ENCODE measurements around the gene FNBP1. TPM values are rescaled to one million over a fixed set of nuclear protein-coding genes. Genes with fewer than 3 reads are reported as not detected.

The FNBP1 gene
- total RNA-seq, 1 experiment from 2014 or later: 36.5 TPM

GRCh38 chr9:129996161-129996830 lies 46.7 kb downstream of the FNBP1 start:
- no peak overlapping the region for H4K5ac ChIP-seq (ENCODE audit: insufficient read length, low read depth, low read length)
- no peak overlapping the region for H3K9ac ChIP-seq (ENCODE audit: extremely low read depth, insufficient read length, low read length)
- H3K14ac ChIP-seq (ENCODE audit: insufficient read depth, low read length): no peak overlapping the region
- H3K27me3 ChIP-seq (ENCODE audit: insufficient read depth, low read length): no peaks in the 10 kb centered on the region
- peaks cover 1 to 5% (median 3%) of the 10 kb centered on the region in 3 experiments; a peak in 3 of 7 replicates for H3K36me3 Mint-ChIP-seq (ENCODE audit: insufficient read depth in 1 of 3, low read depth in 3 of 3)
- no peak overlapping the region for H3K23ac ChIP-seq (ENCODE audit: insufficient read length, low read depth, low read length)
- H3K27ac Mint-ChIP-seq: peak overlapping the region; percentile 2 to 9 (median 3); a peak in 4 of 7 replicates
- no peak overlapping the region for H2BK120ac ChIP-seq (ENCODE audit: low read depth, low read length, poor library complexity, severe bottlenecking)
- no peak overlapping the region for H3K4me3 Mint-ChIP-seq
- no peak overlapping the region for H2BK20ac ChIP-seq (ENCODE audit: low read depth, low read length, poor library complexity, severe bottlenecking)
- H3K79me1 ChIP-seq (ENCODE audit: insufficient read depth, low read depth, low read length, poor library complexity, severe bottlenecking): no peaks in the 10 kb centered on the region
- no peaks in the 10 kb centered on the region for H3K79me2 ChIP-seq (ENCODE audit: insufficient read depth, low read length)
- H3K56ac ChIP-seq (ENCODE audit: insufficient read length, low read depth, low read length): no peak overlapping the region
- H4K91ac ChIP-seq (ENCODE audit: insufficient read length, low read depth, low read length): no peak overlapping the region
- H2BK15ac ChIP-seq (ENCODE audit: low read depth, low read length): no peak overlapping the region
- no peak overlapping the region for H2BK12ac ChIP-seq (ENCODE audit: insufficient read length, low read depth, low read length)
- H3K4ac ChIP-seq (ENCODE audit: low read depth, low read length): no peak overlapping the region
- no peaks in the 10 kb centered on the region for H3K27me3 Mint-ChIP-seq (ENCODE audit: low read depth)
- no peak overlapping the region for H3K18ac ChIP-seq (ENCODE audit: insufficient read length, low read depth, low read length)
- H4K20me1 ChIP-seq (ENCODE audit: control insufficient read depth, insufficient read depth, insufficient read length): no peaks in the 10 kb centered on the region
- no peaks in the 10 kb centered on the region for H3K23me2 ChIP-seq (ENCODE audit: insufficient read length, low read depth, low read length, poor library complexity, severe bottlenecking)
- H3K4me1 Mint-ChIP-seq: peaks cover 11 to 16% of the 10 kb centered on the region in 2 experiments
- no peak overlapping the region for H3T11ph ChIP-seq (ENCODE audit: low read length)
- DNase-seq: no peak
- H4K8ac ChIP-seq (replicated peaks; ENCODE audit: insufficient read length, low read depth, low read length): no peak overlapping the region
- no peak overlapping the region for H2BK5ac ChIP-seq (ENCODE audit: insufficient read length, low read length)
- TF ChIP-seq, protein P1, sequence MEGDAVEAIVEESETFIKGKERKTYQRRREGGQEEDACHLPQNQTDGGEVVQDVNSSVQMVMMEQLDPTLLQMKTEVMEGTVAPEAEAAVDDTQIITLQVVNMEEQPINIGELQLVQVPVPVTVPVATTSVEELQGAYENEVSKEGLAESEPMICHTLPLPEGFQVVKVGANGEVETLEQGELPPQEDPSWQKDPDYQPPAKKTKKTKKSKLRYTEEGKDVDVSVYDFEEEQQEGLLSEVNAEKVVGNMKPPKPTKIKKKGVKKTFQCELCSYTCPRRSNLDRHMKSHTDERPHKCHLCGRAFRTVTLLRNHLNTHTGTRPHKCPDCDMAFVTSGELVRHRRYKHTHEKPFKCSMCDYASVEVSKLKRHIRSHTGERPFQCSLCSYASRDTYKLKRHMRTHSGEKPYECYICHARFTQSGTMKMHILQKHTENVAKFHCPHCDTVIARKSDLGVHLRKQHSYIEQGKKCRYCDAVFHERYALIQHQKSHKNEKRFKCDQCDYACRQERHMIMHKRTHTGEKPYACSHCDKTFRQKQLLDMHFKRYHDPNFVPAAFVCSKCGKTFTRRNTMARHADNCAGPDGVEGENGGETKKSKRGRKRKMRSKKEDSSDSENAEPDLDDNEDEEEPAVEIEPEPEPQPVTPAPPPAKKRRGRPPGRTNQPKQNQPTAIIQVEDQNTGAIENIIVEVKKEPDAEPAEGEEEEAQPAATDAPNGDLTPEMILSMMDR (conservative IDR thresholded peaks at IDR 0.05): no peak
- no peak overlapping the region for H2AFZ ChIP-seq (ENCODE audit: low read length)
- WGBS (ENCODE audit: extremely low coverage, insufficient read length, low lambda C conversion rate): no CpG with 5 or more reads among the region's 7 CpGs
- no peaks in the 10 kb centered on the region for H3K4me1 ChIP-seq (ENCODE audit: insufficient read depth, low read length)
- H3K9me3 ChIP-seq (ENCODE audit: control insufficient read depth, low read depth, low read length): no peaks in the 10 kb centered on the region
- no peak overlapping the region for H2AK5ac ChIP-seq (ENCODE audit: insufficient read length, low read length)
- no peaks in the 10 kb centered on the region for H3K9me3 Mint-ChIP-seq
- H3K4me2 ChIP-seq (ENCODE audit: insufficient read depth, insufficient read length, low read length): no peak overlapping the region
- no peak overlapping the region for H3K27ac ChIP-seq (ENCODE audit: insufficient read length, low read depth, low read length)
